B cell (primary cell): Measurements from ENCODE around the gene COMMD7.

Source experiments
- CTCF ChIP-seq: fragments of 200-600 bp; IDR thresholded peaks from one replicate; pipeline ENCODE4 v1.8.0; 2022; ENCODE audit warnings: antibody characterized with exemption, mild to moderate bottlenecking
- EZH2 ChIP-seq: IDR thresholded peaks from 2 replicates; pipeline ENCODE4 v1.6.1; 2012; ENCODE audit warnings: borderline replicate concordance, low read depth, mild to moderate bottlenecking, moderate library complexity, low read length; ENCODE audit not compliant: insufficient read depth, poor library complexity, severe bottlenecking

GRCh38 chr20:32779500-32780211 is 36.4 kb upstream of the COMMD7 start:
- no peak for TF ChIP-seq CTCF
- TF ChIP-seq EZH2: no peak
